ENCODE measurements around the gene RPS6KA5.
"Not testable (repeated sequence)": the region's sequence is repeated elsewhere in the genome, so short reads cannot be mapped to it uniquely, and the experiment has no call there.

Gene RPS6KA5

GRCh38 chr14:90980636-90981035 is 79.8 kb downstream of the RPS6KA5 start:
- not testable (repeated sequence) for DNase-seq

- DNase-seq: no peak
Observed at GRCh38 chr14:90979515-90979914, 80.9 kb downstream of the RPS6KA5 start.

- DNase-seq: no peak
Observed at GRCh38 chr14:90976101-90976500, 84.3 kb downstream of the RPS6KA5 start.

GRCh38 chr14:90971687-90972086 is 88.8 kb downstream of the RPS6KA5 start:
- no peak for DNase-seq

GRCh38 chr14:90970167-90970600 is 90.3 kb downstream of the RPS6KA5 start:
- DNase-seq: no peak

GRCh38 chr14:90969531-90970166 is 90.8 kb downstream of the RPS6KA5 start:
- no peak for DNase-seq

- DNase-seq: no peak
Observed at GRCh38 chr14:90968025-90968424, 92.4 kb downstream of the RPS6KA5 start.

- DNase-seq: no peak
Observed at GRCh38 chr14:90966493-90966892, 93.9 kb downstream of the RPS6KA5 start.

GRCh38 chr14:90965765-90966164 is 94.7 kb downstream of the RPS6KA5 start:
- DNase-seq: no peak

GRCh38 chr14:90963343-90963742 is 97.1 kb downstream of the RPS6KA5 start:
- DNase-seq: no peak

- no peak for DNase-seq
Observed at GRCh38 chr14:90962505-90963109, 97.8 kb downstream of the RPS6KA5 start.

GRCh38 chr14:90960818-90961217 is 99.6 kb downstream of the RPS6KA5 start:
- DNase-seq: no peak

- DNase-seq: no peak
Observed at GRCh38 chr14:90959344-90959743, 101.1 kb downstream of the RPS6KA5 start.

GRCh38 chr14:90956273-90956672 is 104.2 kb downstream of the RPS6KA5 start:
- DNase-seq: no peak

GRCh38 chr14:90953643-90954042 is 106.8 kb downstream of the RPS6KA5 start:
- DNase-seq: not testable (repeated sequence)

GRCh38 chr14:90943367-90943766 is 117.1 kb downstream of the RPS6KA5 start:
- DNase-seq: no peak

GRCh38 chr14:90942511-90942910 is 117.9 kb downstream of the RPS6KA5 start:
- DNase-seq: no peak

- no peak for DNase-seq
Observed at GRCh38 chr14:90941706-90942105, 118.7 kb downstream of the RPS6KA5 start.

- DNase-seq: no peak
Observed at GRCh38 chr14:90940318-90940962, 120.0 kb downstream of the RPS6KA5 start.

GRCh38 chr14:90939252-90939795 is 121.1 kb downstream of the RPS6KA5 start:
- not testable (repeated sequence) for DNase-seq

- DNase-seq: no peak
Observed at GRCh38 chr14:90938615-90939014, 121.8 kb downstream of the RPS6KA5 start.

GRCh38 chr14:90936757-90937440 is 123.5 kb downstream of the RPS6KA5 start:
- DNase-seq: no peak

- DNase-seq: no peak
Observed at GRCh38 chr14:90924621-90925340, 135.7 kb downstream of the RPS6KA5 start.

All from NCI-H146 (cell line).